Hematopoietic multipotent progenitor cell treated with erythropoietin and hydrocortisone succinate and interleukin-3 and kit ligand, for 17 days (in vitro differentiated cells): ENCODE measurements around the gene EXOC4.
"Not testable (repeated sequence)": the region's sequence is repeated elsewhere in the genome, so short reads cannot be mapped to it uniquely, and the experiment has no call there.

Source experiments
- DNase-seq: peaks from one replicate; pipeline ENCODE4 v3.0.0-alpha.2; 2015; ENCODE audit warnings: low spot score

EXOC4 gene

GRCh38 chr7:133252858-133253518, at the start of gene EXOC4:
TSS of gene EXOC4 (plus strand) at chr7:133253078.
- DNase-seq, result peak; percentile 98

GRCh38 chr7:133203490-133203889, 49.4 kb upstream of the EXOC4 start:
- DNase-seq, result no peak

- no peak for DNase-seq
Observed at GRCh38 chr7:133207687-133208086, 45.2 kb upstream of the EXOC4 start.

GRCh38 chr7:133210817-133211216, 42.1 kb upstream of the EXOC4 start:
- not testable (repeated sequence) for DNase-seq

GRCh38 chr7:133213772-133214171, 39.1 kb upstream of the EXOC4 start:
- not testable (repeated sequence) for DNase-seq

- DNase-seq, result no peak
Observed at GRCh38 chr7:133217773-133218172, 35.1 kb upstream of the EXOC4 start.

GRCh38 chr7:133230591-133231194, 22.2 kb upstream of the EXOC4 start:
- peak; percentile 57 for DNase-seq

GRCh38 chr7:133233142-133233541, 19.7 kb upstream of the EXOC4 start:
- no peak for DNase-seq

GRCh38 chr7:133234961-133235875, 17.7 kb upstream of the EXOC4 start:
- DNase-seq, result no peak

GRCh38 chr7:133237545-133237944, 15.3 kb upstream of the EXOC4 start:
- DNase-seq, result no peak

- DNase-seq, result no peak
Observed at GRCh38 chr7:133240302-133240701, 12.6 kb upstream of the EXOC4 start.

GRCh38 chr7:133246558-133246957, 6.3 kb upstream of the EXOC4 start:
- DNase-seq, result no peak

GRCh38 chr7:133248901-133249300, 4.0 kb upstream of the EXOC4 start:
- no peak for DNase-seq

GRCh38 chr7:133252506-133252857, 396 bp upstream of the EXOC4 start:
- DNase-seq, result no peak

- no peak for DNase-seq
Observed at GRCh38 chr7:133253519-133253875, 619 bp downstream of the EXOC4 start.

GRCh38 chr7:133255486-133255885, 2.6 kb downstream of the EXOC4 start:
- no peak for DNase-seq

- DNase-seq, result no peak
Observed at GRCh38 chr7:133258174-133258573, 5.3 kb downstream of the EXOC4 start.

- no peak for DNase-seq
Observed at GRCh38 chr7:133265821-133266220, 12.9 kb downstream of the EXOC4 start.

GRCh38 chr7:133268355-133268754, 15.5 kb downstream of the EXOC4 start:
- DNase-seq, result no peak

GRCh38 chr7:133272336-133272735, 19.5 kb downstream of the EXOC4 start:
- DNase-seq, result no peak

- DNase-seq, result no peak
Observed at GRCh38 chr7:133273227-133273626, 20.3 kb downstream of the EXOC4 start.

- DNase-seq, result no peak
Observed at GRCh38 chr7:133274265-133274664, 21.4 kb downstream of the EXOC4 start.

- no peak for DNase-seq
Observed at GRCh38 chr7:133275008-133275407, 22.1 kb downstream of the EXOC4 start.
